Osteocyte (in vitro differentiated cells): ENCODE data around the gene CANX. TPM values are rescaled to one million over a fixed set of nuclear protein-coding genes. Genes with fewer than 3 reads are reported as not detected.

Experiments
- DNase-seq: peaks from one replicate; pipeline ENCODE4 v3.0.0; 2021; ENCODE audit warnings: mixed read lengths; ENCODE audit not compliant: unreplicated experiment; ENCODE audit errors: extremely low spot score
- H3K27ac Mint-ChIP-seq: one replicate; pipeline ENCODE4 v1.8.0; 2021; ENCODE audit warnings: mild to moderate bottlenecking, mixed read lengths; ENCODE audit not compliant: unreplicated experiment
- H3K27me3 Mint-ChIP-seq: one replicate; pipeline ENCODE4 v1.8.0; 2021; ENCODE audit warnings: mixed read lengths; ENCODE audit not compliant: unreplicated experiment
- H3K36me3 Mint-ChIP-seq: one replicate; pipeline ENCODE4 v1.8.0; 2021; ENCODE audit warnings: mixed read lengths; ENCODE audit not compliant: unreplicated experiment
- H3K4me1 Mint-ChIP-seq: one replicate; pipeline ENCODE4 v1.8.0; 2021; ENCODE audit warnings: mixed read lengths; ENCODE audit not compliant: unreplicated experiment
- H3K4me3 Mint-ChIP-seq: one replicate; pipeline ENCODE4 v1.8.0; 2021; ENCODE audit warnings: mild to moderate bottlenecking, moderate library complexity, mixed read lengths; ENCODE audit not compliant: unreplicated experiment
- H3K9me3 Mint-ChIP-seq: one replicate; pipeline ENCODE4 v1.8.0; 2021; ENCODE audit warnings: mixed read lengths; ENCODE audit not compliant: unreplicated experiment
- CTCF ChIP-seq: fragments of 200-600 bp; sonication (generic); IDR thresholded peaks from 2 replicates; pipeline ENCODE4 v1.5.0; 2021; ENCODE audit warnings: antibody characterized with exemption, mild to moderate bottlenecking, moderate library complexity
- total RNA-seq: library from RNA; stranded (reverse); gene quantifications from 2 replicates; pipeline ENCODE4 v1.2.1, GENCODE V29; 2021

Gene CANX
- total RNA-seq, 1 donor from 2014 or later, result 809 TPM

GRCh38 chr5:179697993-179698934, 503 bp upstream of the CANX start:
- Mint-ChIP-seq H3K36me3 (peaks cover 7% of the 10 kb centered on the region), H3K4me1 (peaks cover 35% of the 10 kb centered on the region), H3K9me3 (no peaks in the 10 kb centered on the region), H3K4me3 (peak overlapping the region; percentile 98), H3K27me3 (no peaks in the 10 kb centered on the region), H3K27ac (peak overlapping the region; percentile 99)
- no peak for TF ChIP-seq CTCF
- DNase-seq, result peak; percentile 100

- Mint-ChIP-seq H3K27ac (peak overlapping the region; percentile 96), H3K4me1 (peaks cover 44% of the 10 kb centered on the region), H3K36me3 (peaks cover 15% of the 10 kb centered on the region), H3K4me3 (peak overlapping the region; percentile 98), H3K9me3 (no peaks in the 10 kb centered on the region), H3K27me3 (no peaks in the 10 kb centered on the region)
- no peak for TF ChIP-seq CTCF
- no peak for DNase-seq
Observed at GRCh38 chr5:179699616-179700237, 960 bp downstream of the CANX start.

GRCh38 chr5:179700401-179700918, 1.7 kb downstream of the CANX start:
- Mint-ChIP-seq H3K36me3 (peaks cover 19% of the 10 kb centered on the region), H3K9me3 (no peaks in the 10 kb centered on the region), H3K4me3 (peak overlapping the region; percentile 98), H3K27ac (peak overlapping the region; percentile 96), H3K4me1 (peaks cover 48% of the 10 kb centered on the region), H3K27me3 (no peaks in the 10 kb centered on the region)
- DNase-seq, result no peak
- no peak for TF ChIP-seq CTCF

- Mint-ChIP-seq H3K4me3 (no peak overlapping the region), H3K9me3 (no peaks in the 10 kb centered on the region), H3K27me3 (no peaks in the 10 kb centered on the region), H3K36me3 (peaks cover 46% of the 10 kb centered on the region), H3K4me1 (no peaks in the 10 kb centered on the region), H3K27ac (no peak overlapping the region)
- no peak for DNase-seq
- TF ChIP-seq CTCF, result no peak
Observed at GRCh38 chr5:179716286-179716685, 17.5 kb downstream of the CANX start.

DNA sequence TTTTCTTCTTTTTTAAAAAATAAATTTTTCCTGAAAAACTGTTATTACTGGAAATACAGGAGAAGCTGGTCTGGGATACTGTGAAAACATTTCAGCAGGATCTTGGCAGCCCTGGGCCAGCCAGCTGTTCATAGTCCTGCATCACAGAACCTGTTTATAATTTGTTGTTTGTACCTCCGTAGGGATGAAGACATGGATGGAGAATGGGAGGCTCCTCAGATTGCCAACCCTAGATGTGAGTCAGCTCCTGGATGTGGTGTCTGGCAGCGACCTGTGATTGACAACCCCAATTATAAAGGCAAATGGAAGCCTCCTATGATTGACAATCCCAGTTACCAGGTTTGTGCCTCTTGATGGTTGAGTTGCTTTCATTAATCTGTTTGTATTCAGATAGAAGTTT, 21.5 kb downstream of the CANX start:
- H3K9me3 Mint-ChIP-seq, result no peaks in the 10 kb centered on the region
- no peak overlapping the region for H3K27ac Mint-ChIP-seq
- no peak for TF ChIP-seq CTCF
- peaks cover 63% of the 10 kb centered on the region for H3K36me3 Mint-ChIP-seq
- H3K4me1 Mint-ChIP-seq, result no peaks in the 10 kb centered on the region
- no peak for DNase-seq
- H3K4me3 Mint-ChIP-seq, result no peak overlapping the region
- H3K27me3 Mint-ChIP-seq, result no peaks in the 10 kb centered on the region
